ENCODE measurements around the gene CTU1.

DNA sequence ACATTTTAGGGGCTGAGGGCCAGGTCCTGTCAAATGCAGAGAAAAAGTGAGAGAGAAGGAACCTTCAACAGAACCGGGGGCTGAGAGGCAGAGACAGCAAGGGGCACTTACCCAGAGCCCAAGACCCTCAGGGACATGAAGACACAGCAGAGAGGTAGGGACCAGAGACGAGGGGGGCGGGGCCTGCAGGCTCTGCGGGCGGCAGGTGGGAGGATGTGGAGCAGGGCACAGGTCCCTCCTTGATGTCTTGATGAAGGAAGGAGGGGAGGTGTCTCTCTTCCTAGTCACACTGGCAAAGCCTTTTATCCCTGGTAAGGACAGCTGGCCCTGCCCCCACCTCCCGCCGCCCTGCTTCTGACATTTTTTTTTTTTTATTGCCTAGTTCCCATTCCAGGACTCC, 25.6 kb downstream of the CTU1 start, which contains the start of gene KLK14:
- TF ChIP-seq, protein P1, sequence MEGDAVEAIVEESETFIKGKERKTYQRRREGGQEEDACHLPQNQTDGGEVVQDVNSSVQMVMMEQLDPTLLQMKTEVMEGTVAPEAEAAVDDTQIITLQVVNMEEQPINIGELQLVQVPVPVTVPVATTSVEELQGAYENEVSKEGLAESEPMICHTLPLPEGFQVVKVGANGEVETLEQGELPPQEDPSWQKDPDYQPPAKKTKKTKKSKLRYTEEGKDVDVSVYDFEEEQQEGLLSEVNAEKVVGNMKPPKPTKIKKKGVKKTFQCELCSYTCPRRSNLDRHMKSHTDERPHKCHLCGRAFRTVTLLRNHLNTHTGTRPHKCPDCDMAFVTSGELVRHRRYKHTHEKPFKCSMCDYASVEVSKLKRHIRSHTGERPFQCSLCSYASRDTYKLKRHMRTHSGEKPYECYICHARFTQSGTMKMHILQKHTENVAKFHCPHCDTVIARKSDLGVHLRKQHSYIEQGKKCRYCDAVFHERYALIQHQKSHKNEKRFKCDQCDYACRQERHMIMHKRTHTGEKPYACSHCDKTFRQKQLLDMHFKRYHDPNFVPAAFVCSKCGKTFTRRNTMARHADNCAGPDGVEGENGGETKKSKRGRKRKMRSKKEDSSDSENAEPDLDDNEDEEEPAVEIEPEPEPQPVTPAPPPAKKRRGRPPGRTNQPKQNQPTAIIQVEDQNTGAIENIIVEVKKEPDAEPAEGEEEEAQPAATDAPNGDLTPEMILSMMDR (IDR thresholded peaks at IDR 0.05; ENCODE audit: poor library complexity) = no peak
- no peak for TF ChIP-seq EZH2 (IDR thresholded peaks at IDR 0.05; ENCODE audit: borderline replicate concordance)
- no peak for TF ChIP-seq EZH2phosphoT487 (IDR thresholded peaks at IDR 0.05; ENCODE audit: low read depth, severe bottlenecking, unreplicated experiment)
